ENCODE measurements around the gene PLCB2.
A peak's percentile ranks its signal among the peaks of the same experiment; 100 is the strongest.

PLCB2 gene, protein sequence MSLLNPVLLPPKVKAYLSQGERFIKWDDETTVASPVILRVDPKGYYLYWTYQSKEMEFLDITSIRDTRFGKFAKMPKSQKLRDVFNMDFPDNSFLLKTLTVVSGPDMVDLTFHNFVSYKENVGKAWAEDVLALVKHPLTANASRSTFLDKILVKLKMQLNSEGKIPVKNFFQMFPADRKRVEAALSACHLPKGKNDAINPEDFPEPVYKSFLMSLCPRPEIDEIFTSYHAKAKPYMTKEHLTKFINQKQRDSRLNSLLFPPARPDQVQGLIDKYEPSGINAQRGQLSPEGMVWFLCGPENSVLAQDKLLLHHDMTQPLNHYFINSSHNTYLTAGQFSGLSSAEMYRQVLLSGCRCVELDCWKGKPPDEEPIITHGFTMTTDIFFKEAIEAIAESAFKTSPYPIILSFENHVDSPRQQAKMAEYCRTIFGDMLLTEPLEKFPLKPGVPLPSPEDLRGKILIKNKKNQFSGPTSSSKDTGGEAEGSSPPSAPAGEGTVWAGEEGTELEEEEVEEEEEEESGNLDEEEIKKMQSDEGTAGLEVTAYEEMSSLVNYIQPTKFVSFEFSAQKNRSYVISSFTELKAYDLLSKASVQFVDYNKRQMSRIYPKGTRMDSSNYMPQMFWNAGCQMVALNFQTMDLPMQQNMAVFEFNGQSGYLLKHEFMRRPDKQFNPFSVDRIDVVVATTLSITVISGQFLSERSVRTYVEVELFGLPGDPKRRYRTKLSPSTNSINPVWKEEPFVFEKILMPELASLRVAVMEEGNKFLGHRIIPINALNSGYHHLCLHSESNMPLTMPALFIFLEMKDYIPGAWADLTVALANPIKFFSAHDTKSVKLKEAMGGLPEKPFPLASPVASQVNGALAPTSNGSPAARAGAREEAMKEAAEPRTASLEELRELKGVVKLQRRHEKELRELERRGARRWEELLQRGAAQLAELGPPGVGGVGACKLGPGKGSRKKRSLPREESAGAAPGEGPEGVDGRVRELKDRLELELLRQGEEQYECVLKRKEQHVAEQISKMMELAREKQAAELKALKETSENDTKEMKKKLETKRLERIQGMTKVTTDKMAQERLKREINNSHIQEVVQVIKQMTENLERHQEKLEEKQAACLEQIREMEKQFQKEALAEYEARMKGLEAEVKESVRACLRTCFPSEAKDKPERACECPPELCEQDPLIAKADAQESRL

DNA sequence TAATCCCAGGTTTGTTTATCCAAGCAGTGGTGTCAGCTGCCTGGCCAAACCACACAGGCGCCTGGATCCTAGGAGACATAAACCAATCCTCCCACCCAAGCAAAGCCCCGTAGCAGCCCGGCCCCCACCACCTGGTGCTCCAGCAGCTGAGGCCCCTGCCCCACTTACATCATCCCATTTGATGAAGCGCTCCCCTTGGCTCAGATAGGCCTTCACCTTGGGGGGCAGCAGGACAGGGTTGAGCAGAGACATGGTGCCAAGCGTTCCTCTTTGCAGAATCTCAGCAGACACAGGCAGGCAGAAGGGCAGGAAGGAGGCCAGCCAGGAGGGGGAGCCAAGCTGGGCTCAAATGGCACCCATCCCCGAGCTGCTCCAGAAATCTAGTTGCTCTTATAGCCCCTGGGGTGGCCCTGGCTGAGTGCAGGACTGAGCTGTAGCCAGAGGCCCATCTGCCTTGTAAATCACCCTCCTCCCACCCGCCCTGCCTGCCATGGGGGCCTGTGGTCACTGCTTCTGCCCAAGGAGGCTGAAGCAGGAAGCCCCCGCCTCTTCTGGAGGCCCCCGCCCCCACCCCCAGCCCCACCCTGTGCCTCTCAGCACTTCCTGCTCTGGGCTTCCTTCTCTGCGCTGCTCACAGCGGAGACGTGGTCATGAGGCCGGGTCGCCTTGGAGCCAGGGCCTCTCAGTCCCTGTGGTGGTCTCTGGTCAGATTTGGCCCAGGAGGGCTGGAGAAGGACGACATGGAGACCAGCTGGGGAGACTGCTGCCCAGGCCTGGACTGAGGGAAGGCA lies at the start of gene PLCB2:
Gene PLCB2 (minus strand): TSS at position 515 of the 791 bp plus-strand sequence. CDS start 263 bp downstream, at position 252.
- DNase-seq: no peak

DNA sequence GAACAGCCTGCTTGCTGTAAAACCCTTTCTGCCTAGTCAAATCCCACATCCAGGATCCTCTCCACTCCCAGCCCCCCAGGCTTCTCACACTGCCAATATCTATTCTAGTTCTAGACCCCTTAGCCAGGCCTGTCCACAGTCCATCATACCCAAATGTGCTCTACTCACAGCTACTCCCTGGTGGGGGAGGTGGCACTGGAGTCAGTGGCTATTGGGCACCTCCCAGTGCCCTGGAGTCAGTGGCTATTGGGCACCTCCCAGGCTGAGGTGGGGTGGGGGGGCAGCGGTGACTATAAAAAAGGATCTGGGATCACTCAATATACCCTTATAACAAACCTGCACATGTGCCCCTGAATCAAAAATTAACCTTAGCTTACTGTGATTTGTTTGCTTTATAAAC lies 49.5 kb upstream of the PLCB2 start:
- no peak for DNase-seq

DNA sequence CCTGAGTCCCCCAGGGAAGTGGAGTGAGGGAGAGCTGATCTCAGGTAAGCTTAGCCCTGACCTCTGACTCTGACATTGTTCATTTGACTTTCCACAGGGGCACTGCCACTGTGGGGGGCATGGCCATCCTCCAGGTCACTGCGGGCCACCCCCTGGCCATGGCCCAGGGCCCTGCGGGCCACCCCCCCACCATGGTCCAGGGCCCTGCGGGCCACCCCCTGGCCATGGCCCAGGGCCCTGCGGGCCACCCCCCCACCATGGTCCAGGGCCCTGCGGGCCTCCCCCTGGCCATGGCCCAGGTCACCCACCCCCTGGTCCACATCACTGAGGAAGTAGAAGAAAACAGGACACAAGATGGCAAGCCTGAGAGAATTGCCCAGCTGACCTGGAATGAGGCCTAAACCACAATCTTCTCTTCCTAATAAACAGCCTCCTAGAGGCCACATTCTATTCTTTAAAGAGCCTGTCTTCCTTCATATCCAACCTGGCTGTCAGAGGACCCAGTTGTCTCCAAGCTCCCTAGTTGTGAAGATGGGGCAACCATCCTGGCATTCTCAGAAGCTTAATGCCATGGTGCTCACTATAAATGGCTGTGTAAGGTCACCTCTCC lies 48.3 kb upstream of the PLCB2 start:
- DNase-seq: no peak

DNA sequence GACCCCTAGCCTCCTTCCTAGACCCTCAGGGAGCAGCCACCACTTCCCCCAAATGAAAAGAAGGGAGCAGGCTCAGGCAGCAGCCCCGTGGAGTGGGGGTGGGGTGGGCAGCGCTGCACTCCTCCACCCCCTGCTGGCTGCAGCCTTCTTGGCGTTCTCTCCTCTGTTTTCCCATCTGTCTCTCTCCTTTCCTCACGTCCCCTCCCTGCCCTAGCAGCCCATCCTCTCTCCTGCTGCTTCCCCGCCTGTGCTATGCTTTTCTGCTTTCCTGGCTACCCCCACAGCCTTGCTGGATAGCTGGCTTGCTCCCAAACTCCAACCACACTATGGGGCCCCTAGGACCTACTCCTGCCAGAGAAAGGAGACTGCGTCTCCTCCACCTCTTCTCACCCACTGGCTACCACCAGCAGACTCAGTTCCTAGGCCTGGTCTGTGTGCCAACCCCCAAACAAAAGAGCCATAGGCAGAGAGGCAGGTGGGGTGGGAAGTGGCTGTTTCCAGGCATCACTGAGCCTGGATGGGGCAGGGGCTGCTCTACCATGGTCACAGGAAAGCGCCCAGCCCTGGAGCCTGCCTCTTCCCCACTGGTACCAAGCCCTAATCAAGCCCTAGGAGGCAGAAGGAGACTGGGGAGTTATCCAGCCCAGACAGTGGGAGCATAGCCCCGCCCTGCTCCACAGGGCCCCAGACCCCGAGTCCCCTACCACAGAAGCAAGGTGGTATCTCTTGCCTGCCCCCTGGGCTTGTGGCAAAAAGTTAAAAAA lies 46.9 kb upstream of the PLCB2 start:
- no peak for DNase-seq

DNA sequence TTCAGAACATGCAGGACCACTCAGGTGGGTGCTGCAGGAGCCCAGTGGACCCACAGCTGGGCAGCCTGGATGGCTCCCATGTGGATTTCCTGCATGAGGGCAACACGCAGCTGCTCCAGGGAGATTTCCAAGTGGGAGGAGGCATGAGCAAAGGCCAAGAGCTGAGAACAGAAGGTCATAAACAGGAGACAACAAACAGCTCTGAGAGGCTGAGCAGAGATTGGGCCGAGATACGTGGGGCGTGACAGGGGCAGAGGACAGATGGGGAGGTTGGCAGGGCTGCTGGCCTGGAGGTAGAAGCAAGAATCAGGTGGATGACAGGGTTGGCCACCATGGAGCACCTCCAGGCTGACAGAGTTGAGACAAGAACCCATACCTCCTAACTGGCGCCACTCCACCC lies 46.0 kb upstream of the PLCB2 start:
- DNase-seq: no peak

DNA sequence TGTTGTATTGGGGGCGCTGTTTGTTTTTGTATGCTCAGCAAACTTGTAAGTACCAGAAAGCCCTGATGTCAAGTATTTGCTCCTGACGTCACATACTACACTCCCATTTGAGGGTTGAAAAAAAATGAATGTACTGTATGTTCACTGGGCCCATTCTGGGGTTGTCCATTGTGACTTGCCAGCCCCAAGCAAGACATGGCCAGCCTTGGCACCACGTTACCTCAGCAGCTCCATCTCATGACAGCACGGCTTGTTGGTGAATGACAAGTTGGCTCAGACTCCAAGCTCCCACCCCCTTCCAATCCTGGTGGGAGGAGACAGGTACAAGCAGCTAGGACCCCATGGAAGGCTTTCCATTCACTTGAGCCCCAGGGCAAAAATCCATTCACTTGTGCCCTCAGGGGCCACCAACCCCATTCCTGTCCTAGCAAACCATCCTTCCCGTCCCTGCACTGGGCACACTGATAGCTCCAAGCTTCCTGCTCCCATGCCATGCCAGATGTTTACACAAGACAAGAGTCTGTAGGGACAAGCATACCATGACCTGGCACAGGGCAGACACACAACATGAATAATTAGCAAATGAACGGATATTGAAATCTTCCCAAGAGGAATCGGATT lies 44.7 kb upstream of the PLCB2 start:
- no peak for DNase-seq

DNA sequence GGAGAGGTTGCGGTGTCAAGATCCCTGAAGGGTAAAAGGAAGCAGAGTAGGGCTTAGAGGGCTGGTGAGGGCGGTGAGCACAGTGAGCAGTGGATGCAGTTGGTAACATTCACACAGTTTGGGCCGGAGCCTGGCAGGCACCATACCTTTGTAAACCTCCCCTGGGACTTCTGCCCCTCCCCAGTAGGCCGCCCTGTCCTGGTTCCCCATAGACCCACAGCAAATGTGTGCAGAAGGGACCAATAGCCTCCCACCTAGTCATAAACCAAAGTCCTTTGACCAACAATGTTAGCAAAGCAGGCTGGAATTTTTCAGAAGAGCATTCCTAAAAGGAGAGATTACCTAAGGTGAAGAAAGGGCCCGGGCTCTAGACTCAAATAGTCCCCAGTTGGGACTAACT lies 41.4 kb upstream of the PLCB2 start:
- DNase-seq: no peak

DNA sequence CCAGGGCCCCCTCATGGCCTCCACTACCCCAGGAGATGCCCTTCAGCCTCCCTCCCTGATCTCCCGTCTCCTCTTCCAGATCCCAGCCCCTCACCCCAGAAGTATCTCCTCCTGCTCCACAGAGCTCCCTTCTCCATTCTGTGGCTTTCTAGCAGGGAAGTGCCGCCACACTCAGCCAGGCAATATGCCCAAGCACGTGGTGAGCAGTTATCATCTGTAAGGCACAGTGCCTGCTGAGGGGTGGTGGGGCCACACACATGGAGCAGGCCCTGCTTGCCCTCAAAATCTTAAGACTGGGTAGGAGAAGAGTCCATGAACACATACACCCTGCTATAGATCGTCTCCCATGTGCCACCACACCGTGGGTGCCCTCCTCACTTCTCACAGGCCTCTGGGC lies 40.7 kb upstream of the PLCB2 start:
- no peak for DNase-seq

DNA sequence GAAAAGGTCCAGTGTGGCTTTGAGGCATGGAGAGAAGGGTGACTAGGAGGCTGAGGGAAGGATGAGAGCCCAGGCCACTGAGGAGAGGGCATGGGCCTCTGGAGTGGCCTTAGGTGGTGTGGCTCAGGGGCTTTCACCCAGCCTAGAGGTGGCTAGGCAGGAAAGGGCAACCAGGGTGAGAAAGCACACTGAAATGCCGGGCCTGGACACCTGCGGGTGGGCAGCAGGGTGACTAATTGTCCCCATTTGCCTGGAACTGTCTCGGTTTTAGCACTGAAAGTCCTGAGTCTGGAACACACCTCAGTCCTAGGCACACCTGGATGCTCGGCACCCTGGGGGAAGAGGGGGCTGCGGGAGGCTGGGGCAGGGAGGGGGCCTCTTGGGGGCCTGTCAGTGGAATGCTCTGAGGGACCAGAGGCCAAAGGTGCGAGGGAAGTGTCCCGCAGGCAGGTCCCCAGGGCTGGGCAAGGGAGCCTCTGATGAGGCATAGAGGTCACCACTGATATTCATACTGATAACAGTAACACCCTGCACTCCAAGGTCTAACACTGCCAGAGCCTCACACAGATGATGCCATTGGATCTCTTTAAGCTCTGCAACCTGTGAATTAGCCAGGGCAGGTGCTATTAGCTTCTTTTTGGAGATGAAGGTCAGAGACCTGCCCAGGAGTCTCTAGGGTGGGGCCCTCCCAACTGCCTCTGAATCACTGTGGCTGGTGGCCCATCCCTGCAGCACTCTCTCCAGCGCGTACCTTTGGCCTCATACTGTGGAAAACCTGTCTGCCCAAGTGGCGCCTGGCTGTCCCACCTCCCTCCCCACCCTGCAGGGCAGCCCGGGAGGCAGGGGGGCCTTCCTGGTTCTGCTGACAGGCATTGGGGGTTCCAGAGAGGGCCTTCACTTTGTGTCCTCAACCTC lies 40.1 kb upstream of the PLCB2 start:
- DNase-seq: no peak

DNA sequence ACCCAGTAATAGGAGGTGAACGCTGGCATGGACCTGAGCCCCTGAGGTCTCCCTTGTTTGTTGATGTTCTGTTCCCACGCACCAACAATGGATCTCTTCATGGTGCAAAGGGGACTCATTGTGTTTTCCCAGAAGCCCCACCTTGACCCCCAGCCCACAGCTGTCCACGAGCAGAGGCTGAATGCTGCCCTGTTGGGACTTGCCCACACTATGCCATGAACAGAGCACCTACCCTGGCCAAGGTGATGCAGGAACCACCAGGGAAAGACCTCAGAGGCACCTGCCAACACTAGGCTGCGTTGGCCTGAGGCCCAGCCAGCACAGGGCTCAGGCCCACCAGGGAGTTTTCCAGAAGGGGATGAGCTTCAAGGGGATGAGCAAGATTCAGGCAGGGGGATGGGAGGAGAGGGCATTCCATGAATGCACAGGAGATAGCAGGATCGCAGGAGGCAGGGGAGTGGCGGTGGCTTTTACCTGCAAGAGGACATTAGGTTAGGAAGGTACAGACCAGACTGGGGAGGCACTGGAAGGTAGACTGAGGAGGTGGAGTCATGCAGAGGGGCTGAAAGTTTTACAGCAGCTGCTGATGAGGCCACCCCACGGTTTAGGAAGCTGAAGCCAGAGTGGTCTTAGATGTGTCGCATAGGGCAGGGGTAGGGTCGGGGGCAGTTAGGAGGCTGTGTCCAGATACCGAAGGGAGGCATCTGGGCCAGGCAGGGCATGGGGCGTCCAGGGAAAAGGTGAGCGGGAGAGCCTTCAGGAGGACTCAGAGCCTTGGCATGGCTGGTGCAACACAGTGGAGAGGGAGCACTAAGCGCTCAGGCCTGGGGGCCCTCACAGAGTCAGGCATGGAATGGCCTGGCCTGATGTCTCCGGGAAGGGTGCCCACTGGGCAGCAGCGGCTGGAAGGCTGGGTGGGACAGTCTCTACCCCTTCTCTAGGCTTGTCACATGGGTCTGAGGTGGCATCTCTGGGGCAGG lies 39.1 kb upstream of the PLCB2 start:
- DNase-seq: no peak

DNA sequence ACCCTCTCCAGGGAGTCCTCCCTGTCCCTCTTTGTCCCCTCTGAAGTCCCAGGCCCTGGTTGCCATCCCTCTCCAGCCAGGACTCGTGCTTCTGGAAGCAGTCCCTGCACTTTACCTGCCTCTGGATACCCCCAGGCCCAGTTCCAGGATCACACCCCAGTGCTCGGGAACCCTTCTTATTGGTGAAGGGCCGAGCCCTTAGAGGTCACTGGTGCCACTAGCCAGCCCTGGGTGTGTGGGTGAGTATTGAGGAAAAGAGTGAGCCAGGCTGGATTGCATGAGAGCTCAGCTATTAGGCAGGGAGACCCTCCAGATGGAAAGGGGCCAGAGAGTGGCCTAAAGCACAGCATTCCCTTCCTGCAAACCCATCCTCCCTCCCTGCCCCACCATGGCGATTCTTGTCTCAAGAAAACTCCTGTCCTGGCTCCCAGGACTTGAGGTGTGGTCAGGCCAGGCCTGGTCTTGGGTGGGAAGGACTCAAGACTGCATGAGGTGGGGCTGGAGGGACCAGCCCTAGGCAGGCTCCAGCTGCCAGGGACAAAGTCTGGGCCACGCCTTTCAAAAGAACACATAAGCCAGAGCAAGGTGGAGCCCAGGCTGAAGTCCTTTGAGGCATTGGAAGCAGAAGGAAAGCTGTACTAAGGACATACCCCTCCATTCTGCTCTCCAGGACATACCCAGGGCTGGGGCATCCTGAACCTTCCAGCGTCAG lies 38.3 kb upstream of the PLCB2 start:
- DNase-seq: no peak

DNA sequence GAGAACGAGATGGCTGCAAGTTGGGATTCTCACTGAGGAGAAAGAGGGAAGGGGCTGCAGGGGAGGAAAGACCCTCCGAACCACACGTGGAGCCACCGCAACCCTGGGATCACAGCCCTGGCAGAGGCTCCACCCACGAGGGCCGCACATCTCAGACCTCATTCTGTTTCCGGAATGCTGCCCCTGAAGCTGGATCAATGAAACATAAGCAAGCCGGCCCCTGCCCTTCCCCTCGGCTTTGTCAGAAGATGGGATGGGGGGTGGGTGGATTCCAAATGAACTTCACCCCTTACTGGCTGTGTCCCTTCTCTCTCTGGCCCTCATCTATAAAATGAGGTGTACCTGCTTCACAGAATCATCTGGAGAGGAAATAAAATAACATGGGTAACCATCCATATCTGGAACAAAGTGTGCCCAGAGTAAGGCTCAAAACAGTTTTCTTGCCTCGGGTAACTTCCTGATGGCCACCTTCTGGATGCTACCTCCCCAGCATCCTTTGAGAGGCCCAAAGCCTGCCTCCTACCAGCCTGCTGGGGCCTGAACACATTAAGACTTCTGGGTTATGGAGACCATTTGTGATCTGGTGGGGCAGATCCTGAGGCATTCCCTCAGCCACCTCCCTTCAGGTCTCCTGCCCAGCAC lies 37.6 kb upstream of the PLCB2 start:
- DNase-seq: no peak

DNA sequence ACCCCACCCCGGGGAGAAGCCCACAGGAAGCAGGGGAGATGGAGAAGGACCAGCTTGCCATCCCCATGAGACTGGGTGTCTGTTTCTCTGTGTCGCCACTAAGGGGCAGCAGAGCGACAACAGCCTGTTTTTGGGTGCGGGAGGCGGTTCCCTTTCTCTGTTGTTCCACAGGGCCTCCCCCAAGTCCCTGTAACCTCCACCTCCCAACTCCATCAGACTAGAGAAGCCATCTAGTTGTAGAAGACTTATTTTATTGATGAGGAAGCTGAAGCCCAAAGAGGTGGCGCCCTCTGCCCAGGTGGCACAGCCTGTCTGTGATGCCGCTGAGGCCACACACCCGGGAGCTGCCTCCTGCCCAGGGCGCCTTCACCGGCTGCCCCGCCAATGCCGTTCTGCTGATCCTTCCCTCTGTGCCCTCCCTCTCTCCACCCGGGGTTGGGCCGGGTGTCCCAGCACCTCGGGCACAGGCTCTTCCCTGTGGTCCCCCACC lies 36.9 kb upstream of the PLCB2 start:
- DNase-seq: peak; percentile 29

DNA sequence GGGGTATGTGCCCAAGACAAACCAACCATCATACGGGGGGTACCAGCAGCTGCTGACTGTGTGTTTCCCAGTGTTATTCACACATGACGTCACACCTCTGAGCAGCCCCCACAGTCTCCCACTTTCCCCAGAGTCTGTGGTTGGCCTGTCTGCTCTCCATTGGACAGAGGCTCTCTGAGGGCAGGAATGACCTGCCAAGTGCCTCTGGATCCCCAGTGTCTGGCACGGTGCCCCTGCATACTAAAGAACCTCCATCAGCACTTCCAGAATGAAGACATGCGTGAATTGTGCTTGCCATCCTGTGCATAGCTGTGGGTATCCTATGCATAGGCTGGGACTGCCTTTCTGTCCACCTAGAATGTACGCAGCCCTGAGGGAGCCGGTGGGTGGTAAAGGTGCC lies 36.5 kb upstream of the PLCB2 start:
- no peak for DNase-seq

DNA sequence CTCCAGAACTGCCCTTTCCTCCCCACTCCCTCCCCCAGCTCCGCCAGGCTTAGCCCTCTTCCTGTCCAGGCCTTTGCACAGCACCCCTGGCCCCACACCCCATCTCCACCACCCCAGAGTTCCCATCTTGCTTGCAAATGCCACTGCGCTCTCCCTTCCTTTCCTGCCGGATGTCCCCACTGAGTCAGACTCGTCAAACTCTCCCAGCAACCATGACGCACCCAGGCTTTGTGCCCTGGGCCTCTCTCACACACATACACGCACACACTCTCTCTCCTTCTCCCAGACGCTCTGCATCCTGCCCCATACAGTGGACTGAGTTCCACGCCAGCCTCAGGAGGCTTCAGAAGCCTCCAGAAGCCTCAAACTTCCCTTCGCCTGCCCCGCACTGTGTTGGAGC lies 35.8 kb upstream of the PLCB2 start:
- no peak for DNase-seq

DNA sequence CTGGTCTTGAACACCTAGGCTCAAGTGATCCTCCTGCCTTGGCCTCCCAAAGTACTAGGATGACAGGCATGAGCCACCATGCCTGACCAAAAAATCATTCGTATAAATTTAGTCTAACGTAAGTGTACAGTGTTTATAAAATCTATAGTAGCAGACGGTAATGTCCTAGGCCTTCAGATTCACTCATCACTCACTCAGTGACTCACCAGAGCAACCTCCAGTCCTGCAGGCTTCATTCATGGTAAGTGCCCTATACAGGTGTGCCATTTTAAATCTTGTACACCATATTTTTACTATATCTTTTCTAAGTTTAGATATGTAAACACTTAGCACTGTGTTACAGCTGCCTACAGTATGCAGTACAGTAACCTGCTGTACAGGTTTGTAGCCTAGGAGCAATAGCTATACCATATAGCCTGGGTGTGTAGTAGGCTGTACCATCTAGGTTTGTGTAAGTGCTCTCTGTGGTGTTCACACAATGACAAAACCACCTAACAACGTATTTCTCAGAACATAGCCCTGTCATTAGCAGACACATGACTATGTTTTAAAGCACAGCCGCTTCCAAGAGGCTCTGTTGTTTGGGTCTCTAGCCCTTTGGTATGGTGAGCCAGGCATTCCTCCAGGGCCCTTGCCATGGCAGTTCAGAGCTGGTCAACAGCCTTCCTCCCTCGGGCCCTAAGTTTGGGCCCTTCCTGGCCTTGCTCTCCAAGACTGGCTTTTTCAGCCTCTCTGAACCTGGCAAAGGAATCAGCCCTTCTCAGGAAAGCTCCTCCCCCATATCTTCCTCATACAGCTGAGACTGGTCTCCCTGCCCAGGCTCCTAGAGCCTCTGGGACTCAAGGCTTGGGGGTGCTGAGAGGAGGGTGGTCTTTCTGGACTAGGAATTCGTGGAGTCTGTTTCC lies 34.9 kb upstream of the PLCB2 start:
- no peak for DNase-seq
